ENCODE results near the gene ETNK2.
A peak's percentile ranks its signal among the peaks of the same experiment; 100 is the strongest.

ETNK2 gene

DNA sequence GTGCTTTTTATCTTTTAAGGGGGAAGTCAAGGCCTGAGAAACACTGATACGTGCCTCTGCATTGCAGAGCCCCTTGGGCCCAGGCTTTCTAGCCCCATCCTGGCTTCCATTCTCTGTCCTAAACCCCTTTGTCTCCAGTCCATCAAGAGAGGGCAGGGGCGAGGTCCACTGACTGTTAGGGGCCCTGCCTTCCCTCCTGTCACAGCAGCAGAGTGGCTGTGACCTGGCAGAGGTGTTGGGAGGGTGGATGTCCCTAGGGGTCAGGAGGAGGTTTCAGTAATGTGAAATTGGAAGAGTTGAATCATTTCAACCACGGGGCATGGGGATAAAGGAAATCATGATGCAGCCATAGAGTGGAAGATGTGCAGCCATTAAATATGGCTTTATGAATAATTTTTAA is 54.9 kb downstream of the ETNK2 start:
- DNase-seq = no peak
- H4K91ac ChIP-seq (ENCODE audit: low read depth, low read length) = no peak overlapping the region
- peaks cover 14% of the 10 kb centered on the region for H3K79me2 ChIP-seq (ENCODE audit: control insufficient read depth, insufficient read depth, low read length, poor library complexity)
- H2BK120ac ChIP-seq (ENCODE audit: insufficient read depth, low read length, poor library complexity) = no peak overlapping the region
- peak overlapping the region; percentile 28 for H2BK12ac ChIP-seq (ENCODE audit: low read length)
- no peak overlapping the region for H3K14ac ChIP-seq (ENCODE audit: low read length)
- H3K36me3 ChIP-seq (ENCODE audit: control insufficient read depth in 1 of 2, insufficient read depth in 2 of 2, low read length in 2 of 2) = peaks cover 0 to 4% of the 10 kb centered on the region in 2 experiments
- peaks cover 15 to 24% of the 10 kb centered on the region in 2 experiments for H3K4me1 ChIP-seq (ENCODE audit: control insufficient read depth in 1 of 2, insufficient read depth in 2 of 2, low read length in 2 of 2)
- WGBS (ENCODE audit: extremely low coverage, insufficient coverage, insufficient read length) = no CpG with 5 or more reads among the region's 3 CpGs
- H3K4ac ChIP-seq (ENCODE audit: low read depth, low read length) = peak overlapping the region; percentile 93
- peak overlapping the region; percentile 50 for H3K18ac ChIP-seq (ENCODE audit: low read length)
- no peaks in the 10 kb centered on the region for H3K9me3 ChIP-seq (ENCODE audit: insufficient read depth, low read depth, low read length)
- H3K9ac ChIP-seq (ENCODE audit: low read length) = no peak overlapping the region
- H2AFZ ChIP-seq (ENCODE audit: insufficient read depth, low read length, poor library complexity) = no peak overlapping the region
- no peak overlapping the region for H4K8ac ChIP-seq (ENCODE audit: low read depth, low read length)
- no peak overlapping the region for H3K27ac ChIP-seq (ENCODE audit: low read depth, low read length)
- peak overlapping the region; percentile 86 for H2AK5ac ChIP-seq (ENCODE audit: low read length)
- H3K27me3 ChIP-seq (ENCODE audit: insufficient read depth, low read length) = no peaks in the 10 kb centered on the region
- no peak overlapping the region for H2BK5ac ChIP-seq (ENCODE audit: low read depth, low read length, poor library complexity)
- no peak overlapping the region for H4K12ac ChIP-seq (ENCODE audit: low read depth, low read length)
- H3K23ac ChIP-seq (ENCODE audit: low read length) = no peak overlapping the region
- H3K4me3 ChIP-seq (ENCODE audit: low read depth, low read length) = no peak overlapping the region
- no peak overlapping the region for H3K4me2 ChIP-seq (ENCODE audit: low read length)
- peaks cover 8% of the 10 kb centered on the region for H3K79me1 ChIP-seq (ENCODE audit: low read length)

DNA sequence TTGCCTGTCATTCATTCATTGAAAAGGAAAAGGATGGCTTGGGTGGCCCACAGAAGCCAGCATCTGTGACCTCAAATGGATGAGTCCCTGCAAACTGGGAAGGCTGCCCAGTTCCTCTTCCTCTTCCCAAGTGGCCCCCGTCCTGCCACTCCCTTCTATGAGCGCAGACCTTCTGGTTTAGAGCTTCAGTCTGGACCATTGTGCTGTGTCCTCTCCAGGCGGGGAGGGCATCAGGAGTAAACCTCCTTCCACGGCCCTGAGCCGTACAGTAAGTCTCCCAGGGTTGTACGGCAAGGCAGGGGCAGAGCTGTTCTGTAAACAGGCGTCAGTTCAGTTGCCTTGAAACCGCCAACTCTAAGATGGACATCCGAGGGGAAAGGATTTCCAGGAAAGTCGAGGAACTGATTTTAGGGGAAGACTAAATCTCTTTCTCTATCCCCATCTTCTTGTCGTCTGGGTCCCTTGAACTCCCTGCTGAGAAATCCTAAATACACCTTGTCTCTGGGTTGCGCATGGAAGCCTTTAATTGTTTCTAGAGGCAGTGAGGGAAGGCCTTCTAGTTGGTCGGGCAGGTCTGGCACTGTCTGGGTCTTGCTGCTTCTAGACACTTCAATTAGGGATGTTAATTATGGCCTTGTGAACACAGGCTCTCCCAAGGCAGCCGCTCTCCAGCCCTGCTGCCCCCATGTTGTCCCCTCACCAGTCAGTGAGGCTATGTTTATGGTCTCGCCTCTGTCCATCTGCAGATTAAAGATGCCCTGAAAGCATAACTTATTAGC is 56.8 kb downstream of the ETNK2 start:
- Histone ChIP-seq H3K79me1 (ENCODE audit: low read length) (peaks cover 8% of the 10 kb centered on the region), H2BK120ac (ENCODE audit: insufficient read depth, low read length, poor library complexity) (peak overlapping the region; percentile 18), H2BK12ac (ENCODE audit: low read length) (peak overlapping the region; percentile 10), H2BK5ac (ENCODE audit: low read depth, low read length, poor library complexity) (peak overlapping the region; percentile 29), H3K9ac (ENCODE audit: low read length) (no peak overlapping the region), H3K36me3 (ENCODE audit: control insufficient read depth in 1 of 2, insufficient read depth in 2 of 2, low read length in 2 of 2) (peaks cover 0 to 4% of the 10 kb centered on the region in 2 experiments), H4K91ac (ENCODE audit: low read depth, low read length) (peak overlapping the region; percentile 64), H3K79me2 (ENCODE audit: control insufficient read depth, insufficient read depth, low read length, poor library complexity) (peaks cover 10% of the 10 kb centered on the region), H3K18ac (ENCODE audit: low read length) (peak overlapping the region; percentile 59), H3K4me2 (ENCODE audit: low read length) (no peak overlapping the region), H2AFZ (ENCODE audit: insufficient read depth, low read length, poor library complexity) (no peak overlapping the region), H3K27ac (ENCODE audit: low read depth, low read length) (peak overlapping the region; percentile 11), H3K27me3 (ENCODE audit: insufficient read depth, low read length) (no peaks in the 10 kb centered on the region), H4K8ac (ENCODE audit: low read depth, low read length) (peak overlapping the region; percentile 73), H3K9me3 (ENCODE audit: insufficient read depth, low read depth, low read length) (no peaks in the 10 kb centered on the region), H3K4me3 (ENCODE audit: low read depth, low read length) (no peak overlapping the region), H4K12ac (ENCODE audit: low read depth, low read length) (no peak overlapping the region), H3K4me1 (ENCODE audit: control insufficient read depth in 1 of 2, insufficient read depth in 2 of 2, low read length in 2 of 2) (peaks cover 14 to 21% of the 10 kb centered on the region in 2 experiments), H3K14ac (ENCODE audit: low read length) (peak overlapping the region; percentile 70), H3K4ac (ENCODE audit: low read depth, low read length) (peak overlapping the region; percentile 53), H2AK5ac (ENCODE audit: low read length) (no peak overlapping the region), H3K23ac (ENCODE audit: low read length) (no peak overlapping the region)
- no peak for DNase-seq
- no CpG with 5 or more reads among the region's 15 CpGs for WGBS (ENCODE audit: extremely low coverage, insufficient coverage, insufficient read length)

DNA sequence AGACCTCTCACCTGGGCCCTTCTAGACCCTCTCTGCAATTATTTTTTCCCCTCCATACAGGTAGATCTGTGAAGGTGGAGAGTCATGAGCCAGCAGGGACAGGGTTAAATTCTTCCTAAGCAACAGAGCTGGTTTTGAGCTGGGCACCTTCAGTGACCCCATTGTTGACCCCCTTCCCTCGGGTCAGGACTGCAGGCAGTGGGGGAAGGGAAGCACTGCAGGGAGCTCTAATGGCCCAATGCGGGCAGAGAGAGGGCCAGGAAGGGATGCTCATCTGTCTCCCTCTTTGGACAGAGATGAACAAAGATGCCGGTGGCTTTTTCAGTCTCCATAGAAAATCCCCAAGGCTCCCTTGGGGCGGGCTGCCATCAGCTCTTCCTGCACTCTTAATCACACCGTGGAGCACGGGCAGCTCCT is 57.5 kb downstream of the ETNK2 start:
- no CpG with 5 or more reads among the region's 6 CpGs for WGBS (ENCODE audit: extremely low coverage, insufficient coverage, insufficient read length)
- no peak for DNase-seq
- peaks cover 14 to 22% of the 10 kb centered on the region in 2 experiments for H3K4me1 ChIP-seq (ENCODE audit: control insufficient read depth in 1 of 2, insufficient read depth in 2 of 2, low read length in 2 of 2)
- H4K12ac ChIP-seq (ENCODE audit: low read depth, low read length) = no peak overlapping the region
- H3K36me3 ChIP-seq (ENCODE audit: control insufficient read depth in 1 of 2, insufficient read depth in 2 of 2, low read length in 2 of 2) = peaks cover 0 to 4% of the 10 kb centered on the region in 2 experiments
- no peak overlapping the region for H3K4me3 ChIP-seq (ENCODE audit: low read depth, low read length)
- H3K9me3 ChIP-seq (ENCODE audit: insufficient read depth, low read depth, low read length) = no peaks in the 10 kb centered on the region
- H3K27me3 ChIP-seq (ENCODE audit: insufficient read depth, low read length) = no peaks in the 10 kb centered on the region
- no peak overlapping the region for H2AFZ ChIP-seq (ENCODE audit: insufficient read depth, low read length, poor library complexity)
- H3K23ac ChIP-seq (ENCODE audit: low read length) = no peak overlapping the region
- no peak overlapping the region for H3K18ac ChIP-seq (ENCODE audit: low read length)
- H4K91ac ChIP-seq (ENCODE audit: low read depth, low read length) = no peak overlapping the region
- H3K27ac ChIP-seq (ENCODE audit: low read depth, low read length) = peak overlapping the region; percentile 6
- no peak overlapping the region for H2BK120ac ChIP-seq (ENCODE audit: insufficient read depth, low read length, poor library complexity)
- H2BK5ac ChIP-seq (ENCODE audit: low read depth, low read length, poor library complexity) = no peak overlapping the region
- H3K79me1 ChIP-seq (ENCODE audit: low read length) = peaks cover 8% of the 10 kb centered on the region
- no peak overlapping the region for H2AK5ac ChIP-seq (ENCODE audit: low read length)
- H2BK12ac ChIP-seq (ENCODE audit: low read length) = no peak overlapping the region
- H4K8ac ChIP-seq (ENCODE audit: low read depth, low read length) = no peak overlapping the region
- peaks cover 17% of the 10 kb centered on the region for H3K79me2 ChIP-seq (ENCODE audit: control insufficient read depth, insufficient read depth, low read length, poor library complexity)
- H3K14ac ChIP-seq (ENCODE audit: low read length) = no peak overlapping the region
- peak overlapping the region; percentile 6 for H3K4ac ChIP-seq (ENCODE audit: low read depth, low read length)
- H3K4me2 ChIP-seq (ENCODE audit: low read length) = peak overlapping the region; percentile 26
- H3K9ac ChIP-seq (ENCODE audit: low read length) = no peak overlapping the region

DNA sequence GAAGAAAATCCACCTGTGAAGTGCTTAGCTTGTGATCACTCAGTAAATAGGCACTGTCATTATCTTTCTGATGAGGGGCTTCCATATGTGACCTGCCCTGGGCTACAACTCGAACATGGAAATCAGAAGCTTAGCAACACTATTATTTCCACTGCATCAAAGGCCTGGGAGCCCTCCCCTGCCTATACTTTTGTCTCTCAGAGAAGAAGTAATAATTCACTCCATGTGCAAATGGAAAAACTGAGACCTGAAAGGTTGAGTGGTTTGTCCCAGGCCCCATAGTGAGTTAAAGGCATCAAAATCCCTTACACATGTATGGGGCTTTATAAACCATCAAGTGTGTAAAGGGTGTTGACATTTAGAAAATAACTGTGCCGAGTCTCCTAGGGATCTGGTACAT is 58.1 kb downstream of the ETNK2 start:
- H2AFZ ChIP-seq (ENCODE audit: insufficient read depth, low read length, poor library complexity) = no peak overlapping the region
- H2BK120ac ChIP-seq (ENCODE audit: insufficient read depth, low read length, poor library complexity) = no peak overlapping the region
- no peak overlapping the region for H3K18ac ChIP-seq (ENCODE audit: low read length)
- H3K27ac ChIP-seq (ENCODE audit: low read depth, low read length) = peak overlapping the region; percentile 6
- H3K79me1 ChIP-seq (ENCODE audit: low read length) = peaks cover 8% of the 10 kb centered on the region
- H3K9ac ChIP-seq (ENCODE audit: low read length) = no peak overlapping the region
- no peak overlapping the region for H3K23ac ChIP-seq (ENCODE audit: low read length)
- H3K9me3 ChIP-seq (ENCODE audit: insufficient read depth, low read depth, low read length) = no peaks in the 10 kb centered on the region
- no peak overlapping the region for H2AK5ac ChIP-seq (ENCODE audit: low read length)
- H2BK5ac ChIP-seq (ENCODE audit: low read depth, low read length, poor library complexity) = no peak overlapping the region
- no peak overlapping the region for H3K14ac ChIP-seq (ENCODE audit: low read length)
- H4K12ac ChIP-seq (ENCODE audit: low read depth, low read length) = no peak overlapping the region
- DNase-seq = no peak
- no peak overlapping the region for H2BK12ac ChIP-seq (ENCODE audit: low read length)
- H3K4me3 ChIP-seq (ENCODE audit: low read depth, low read length) = no peak overlapping the region
- no peak overlapping the region for H3K4ac ChIP-seq (ENCODE audit: low read depth, low read length)
- WGBS (ENCODE audit: extremely low coverage, insufficient coverage, insufficient read length) = no CpG with 5 or more reads among the region's 2 CpGs
- peaks cover 19% of the 10 kb centered on the region for H3K79me2 ChIP-seq (ENCODE audit: control insufficient read depth, insufficient read depth, low read length, poor library complexity)
- no peak overlapping the region for H3K4me2 ChIP-seq (ENCODE audit: low read length)
- no peaks in the 10 kb centered on the region for H3K27me3 ChIP-seq (ENCODE audit: insufficient read depth, low read length)
- no peak overlapping the region for H4K8ac ChIP-seq (ENCODE audit: low read depth, low read length)
- H3K36me3 ChIP-seq (ENCODE audit: control insufficient read depth in 1 of 2, insufficient read depth in 2 of 2, low read length in 2 of 2) = peaks cover 0 to 3% of the 10 kb centered on the region in 2 experiments
- H4K91ac ChIP-seq (ENCODE audit: low read depth, low read length) = no peak overlapping the region
- peaks cover 14 to 26% of the 10 kb centered on the region in 2 experiments for H3K4me1 ChIP-seq (ENCODE audit: control insufficient read depth in 1 of 2, insufficient read depth in 2 of 2, low read length in 2 of 2)

Measured in trophoblast cell (in vitro differentiated cells and primary cell).